GM21381 (cell line): ENCODE data around the gene ANKRD11.
"Not testable (repeated sequence)": the region's sequence is repeated elsewhere in the genome, so short reads cannot be mapped to it uniquely, and the experiment has no call there.

ENCODE experiments used
- ATAC-seq: cut with Tn5 transposase; IDR thresholded peaks from one replicate; pipeline ENCODE4 v1.9.1; 2021; ENCODE audit warnings: mild to moderate bottlenecking, moderate library complexity; ENCODE audit not compliant: unreplicated experiment

The ANKRD11 gene

GRCh38 chr16:89370601-89371000, 119.8 kb downstream of the ANKRD11 start:
- ATAC-seq = no peak

GRCh38 chr16:89370081-89370511, 120.3 kb downstream of the ANKRD11 start:
- ATAC-seq = no peak

- no peak for ATAC-seq
Observed at GRCh38 chr16:89369266-89369895, 121.0 kb downstream of the ANKRD11 start.

GRCh38 chr16:89368604-89369249, 121.6 kb downstream of the ANKRD11 start:
- ATAC-seq = no peak

- no peak for ATAC-seq
Observed at GRCh38 chr16:89367538-89367915, 122.8 kb downstream of the ANKRD11 start.

- ATAC-seq = no peak
Observed at GRCh38 chr16:89366561-89367537, 123.5 kb downstream of the ANKRD11 start.

- ATAC-seq = no peak
Observed at GRCh38 chr16:89365996-89366395, 124.4 kb downstream of the ANKRD11 start.

GRCh38 chr16:89365044-89365467, 125.3 kb downstream of the ANKRD11 start:
- ATAC-seq = no peak

GRCh38 chr16:89364606-89365005, 125.8 kb downstream of the ANKRD11 start:
- ATAC-seq = no peak

- ATAC-seq = no peak
Observed at GRCh38 chr16:89363621-89364393, 126.6 kb downstream of the ANKRD11 start.

GRCh38 chr16:89362540-89363223, 127.7 kb downstream of the ANKRD11 start:
- not testable (repeated sequence) for ATAC-seq

GRCh38 chr16:89361751-89362539, 128.4 kb downstream of the ANKRD11 start:
- ATAC-seq = peak; percentile 36

GRCh38 chr16:89360760-89361435, 129.5 kb downstream of the ANKRD11 start:
- peak; percentile 46 for ATAC-seq

GRCh38 chr16:89359264-89360147, 130.9 kb downstream of the ANKRD11 start:
- no peak for ATAC-seq

GRCh38 chr16:89358030-89359005, 132.0 kb downstream of the ANKRD11 start:
- ATAC-seq = no peak

GRCh38 chr16:89357055-89357816, 133.1 kb downstream of the ANKRD11 start:
- no peak for ATAC-seq
